C4-2B (cell line): Measurements from ENCODE around the gene GZMA.

Experiments
- H3K27ac ChIP-seq: fragments of 450-650 bp; 2 replicates; pipeline ENCODE4 v1.5.1; 2017
- ZFX ChIP-seq: fragments of 450-650 bp; IDR thresholded peaks from 2 replicates; pipeline ENCODE4 v1.6.1; 2017
- TF ChIP-seq, protein P1 (sequence below): fragments of 450-650 bp; conservative IDR thresholded peaks from 2 replicates; pipeline ENCODE4 v1.5.1; 2017; ENCODE audit warnings: mild to moderate bottlenecking

Gene GZMA

DNA sequence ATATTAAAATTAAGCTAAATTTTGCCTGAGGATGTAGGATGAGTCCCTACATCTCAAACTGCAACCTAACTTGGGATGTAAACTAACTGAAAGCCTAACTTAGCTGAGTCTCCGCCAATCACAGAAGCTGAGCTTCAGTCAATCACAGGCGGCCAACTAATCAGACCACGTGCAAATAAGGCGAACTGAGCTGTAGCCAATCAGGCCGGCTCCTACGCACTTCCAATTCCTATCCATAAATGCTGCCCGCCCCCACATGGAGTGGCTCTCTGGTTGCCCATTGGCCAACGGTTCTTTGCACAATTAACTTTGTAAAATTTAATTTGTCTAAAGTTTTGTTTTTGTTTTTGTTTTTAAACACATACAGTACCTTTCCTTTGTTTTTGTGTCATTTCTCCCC is 43.6 kb downstream of the GZMA start:
- no peak for TF ChIP-seq ZFX
- TF ChIP-seq, protein P1, sequence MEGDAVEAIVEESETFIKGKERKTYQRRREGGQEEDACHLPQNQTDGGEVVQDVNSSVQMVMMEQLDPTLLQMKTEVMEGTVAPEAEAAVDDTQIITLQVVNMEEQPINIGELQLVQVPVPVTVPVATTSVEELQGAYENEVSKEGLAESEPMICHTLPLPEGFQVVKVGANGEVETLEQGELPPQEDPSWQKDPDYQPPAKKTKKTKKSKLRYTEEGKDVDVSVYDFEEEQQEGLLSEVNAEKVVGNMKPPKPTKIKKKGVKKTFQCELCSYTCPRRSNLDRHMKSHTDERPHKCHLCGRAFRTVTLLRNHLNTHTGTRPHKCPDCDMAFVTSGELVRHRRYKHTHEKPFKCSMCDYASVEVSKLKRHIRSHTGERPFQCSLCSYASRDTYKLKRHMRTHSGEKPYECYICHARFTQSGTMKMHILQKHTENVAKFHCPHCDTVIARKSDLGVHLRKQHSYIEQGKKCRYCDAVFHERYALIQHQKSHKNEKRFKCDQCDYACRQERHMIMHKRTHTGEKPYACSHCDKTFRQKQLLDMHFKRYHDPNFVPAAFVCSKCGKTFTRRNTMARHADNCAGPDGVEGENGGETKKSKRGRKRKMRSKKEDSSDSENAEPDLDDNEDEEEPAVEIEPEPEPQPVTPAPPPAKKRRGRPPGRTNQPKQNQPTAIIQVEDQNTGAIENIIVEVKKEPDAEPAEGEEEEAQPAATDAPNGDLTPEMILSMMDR = no peak

DNA sequence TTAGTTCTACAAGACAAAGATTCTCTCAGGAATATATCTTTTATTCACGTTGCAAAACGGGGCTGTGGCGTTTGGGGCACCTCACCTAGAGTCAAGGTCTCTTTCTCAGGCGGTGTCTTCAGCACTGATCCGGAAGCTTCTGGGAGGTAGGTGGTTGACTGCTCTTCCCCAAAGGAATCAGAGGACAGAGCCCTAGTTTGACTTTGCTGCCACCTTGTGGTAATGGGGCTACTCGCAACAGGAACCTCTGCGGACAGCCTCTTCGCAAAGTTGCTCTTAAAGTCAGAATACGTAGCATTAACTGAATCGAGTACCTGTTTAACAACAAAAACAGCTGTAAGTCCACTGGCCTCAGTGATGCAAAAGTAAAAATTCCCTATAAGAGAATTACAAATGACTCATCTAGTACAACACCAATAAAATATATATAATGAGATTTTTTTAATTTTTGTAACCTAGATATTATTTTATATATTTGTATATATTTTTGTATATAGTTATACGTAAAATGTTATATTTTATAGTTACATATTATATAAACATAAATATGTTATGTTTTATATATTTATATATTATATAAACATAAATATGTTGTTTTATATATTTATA is 44.2 kb downstream of the GZMA start:
- H3K27ac ChIP-seq = no peak overlapping the region
- no peak for TF ChIP-seq ZFX
- TF ChIP-seq, protein P1 = peak; percentile 96

More for the DNA sequence above, 43.6 kb downstream of the GZMA start:
- no peak overlapping the region for H3K27ac ChIP-seq

DNA sequence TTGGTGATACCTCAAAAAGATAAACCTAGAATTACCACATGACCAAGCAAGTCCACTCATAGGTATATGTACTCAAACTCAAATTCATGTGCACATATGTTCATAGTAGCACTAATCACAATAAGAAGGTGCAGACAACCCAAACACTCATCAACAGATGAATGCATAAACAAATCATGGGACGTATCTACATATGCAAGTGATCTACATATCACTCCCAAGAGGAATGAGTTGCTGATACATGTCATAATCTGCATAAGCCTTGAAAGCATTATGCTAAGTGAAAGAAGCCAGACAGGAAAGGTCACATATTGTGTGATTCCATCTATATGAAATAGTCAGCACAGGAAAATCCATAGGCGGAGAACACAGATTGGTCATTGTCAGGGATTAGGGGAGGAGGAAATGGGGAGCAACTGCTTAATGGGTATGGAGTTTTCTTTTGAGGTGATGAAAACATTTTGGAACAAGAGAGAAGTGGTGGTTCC is 46.9 kb downstream of the GZMA start:
- no peak for TF ChIP-seq ZFX
- TF ChIP-seq, protein P1 = no peak
- H3K27ac ChIP-seq = no peak overlapping the region

DNA sequence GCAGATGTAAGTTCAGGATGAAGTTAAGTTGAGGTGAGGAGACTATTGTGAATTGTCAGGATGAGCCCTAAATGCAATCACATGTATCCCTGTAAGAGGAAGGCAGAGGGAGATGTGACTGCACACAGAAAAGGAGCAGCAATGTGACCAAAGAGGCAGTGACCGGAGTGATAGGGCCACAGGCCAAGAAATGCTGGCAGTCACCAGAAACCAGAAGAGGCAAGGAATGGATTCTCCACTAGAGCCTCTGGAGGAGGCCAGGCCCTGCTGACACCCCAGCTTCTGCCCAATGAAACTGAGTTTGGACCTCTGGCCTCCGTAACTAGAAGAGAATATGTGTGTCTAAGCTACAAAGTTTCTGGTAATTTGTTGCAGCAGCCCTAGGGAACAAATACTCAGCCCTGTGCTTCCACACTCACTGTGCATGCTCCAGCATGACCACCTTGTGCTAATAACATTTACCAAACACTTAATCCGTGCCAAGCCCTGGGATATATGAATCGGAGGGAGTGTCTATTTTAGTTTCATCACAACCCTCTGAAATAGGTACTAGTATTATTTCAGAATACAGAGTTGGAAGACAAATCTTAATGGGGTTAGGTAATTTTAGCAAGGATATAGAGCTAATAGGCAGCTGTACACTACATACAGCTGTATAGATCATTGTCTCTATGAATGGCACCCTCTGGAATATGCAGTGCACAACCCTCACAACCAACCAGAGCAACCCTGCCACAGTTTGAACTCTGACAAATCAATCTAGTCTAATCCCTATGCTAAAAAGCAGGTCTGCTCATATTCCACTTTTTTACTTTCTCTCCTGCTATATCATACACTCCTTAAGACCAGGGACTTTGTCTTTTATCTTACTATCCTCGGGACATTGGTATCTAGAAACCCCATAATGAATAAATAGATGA is 49.7 kb downstream of the GZMA start:
- H3K27ac ChIP-seq = no peak overlapping the region

DNA sequence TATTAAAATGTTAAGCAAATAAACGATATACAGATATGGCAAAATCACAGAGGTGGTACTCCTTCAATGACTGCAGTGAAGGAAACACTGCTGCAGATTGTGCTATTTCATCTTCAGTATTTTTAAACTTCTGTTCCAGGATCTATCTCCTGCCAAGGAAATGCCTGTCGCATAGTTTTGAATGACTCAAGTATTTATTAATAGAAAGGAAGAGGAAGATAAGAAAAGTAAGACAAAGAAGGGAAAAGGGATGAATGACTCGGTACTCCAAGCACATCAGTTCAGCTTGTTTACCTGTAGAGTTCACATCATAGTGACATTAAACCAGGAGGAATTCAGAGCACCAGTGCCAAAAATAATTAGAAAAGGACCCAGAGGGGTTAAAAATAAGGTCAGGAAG is 52.4 kb downstream of the GZMA start:
- H3K27ac ChIP-seq = no peak overlapping the region

More for the DNA sequence above, 49.7 kb downstream of the GZMA start:
- TF ChIP-seq, protein P1 = no peak
- no peak for TF ChIP-seq ZFX

More for the DNA sequence above, 52.4 kb downstream of the GZMA start:
- TF ChIP-seq, protein P1 = no peak
- no peak for TF ChIP-seq ZFX
